Cardiac fibroblast (primary cell): ENCODE measurements around the gene CHRM2.

Experiments used
- DNase-seq, 2 donors: peaks; one replicate each; pipeline versions ENCODE4 v3.0.0 to v3.0.0-alpha.2; 2010; ENCODE audit warnings: low read depth in 2 of 2
- H3K4me3 ChIP-seq, 2 donors: replicated peaks in 1 of 2; 1 replicate in 1 of 2; 2 replicates in 1 of 2; pipeline ENCODE4 v1.5.1; 2011; ENCODE audit warnings: low read depth in 2 of 2, low read length in 2 of 2, mild to moderate bottlenecking in 2 of 2, moderate library complexity in 1 of 2
- TF ChIP-seq, protein P1 (sequence below): IDR thresholded peaks from one replicate; pipeline ENCODE4 v1.5.1; 2011; ENCODE audit warnings: low read depth, mild to moderate bottlenecking, low read length, inconsistent platforms

CHRM2 gene

DNA sequence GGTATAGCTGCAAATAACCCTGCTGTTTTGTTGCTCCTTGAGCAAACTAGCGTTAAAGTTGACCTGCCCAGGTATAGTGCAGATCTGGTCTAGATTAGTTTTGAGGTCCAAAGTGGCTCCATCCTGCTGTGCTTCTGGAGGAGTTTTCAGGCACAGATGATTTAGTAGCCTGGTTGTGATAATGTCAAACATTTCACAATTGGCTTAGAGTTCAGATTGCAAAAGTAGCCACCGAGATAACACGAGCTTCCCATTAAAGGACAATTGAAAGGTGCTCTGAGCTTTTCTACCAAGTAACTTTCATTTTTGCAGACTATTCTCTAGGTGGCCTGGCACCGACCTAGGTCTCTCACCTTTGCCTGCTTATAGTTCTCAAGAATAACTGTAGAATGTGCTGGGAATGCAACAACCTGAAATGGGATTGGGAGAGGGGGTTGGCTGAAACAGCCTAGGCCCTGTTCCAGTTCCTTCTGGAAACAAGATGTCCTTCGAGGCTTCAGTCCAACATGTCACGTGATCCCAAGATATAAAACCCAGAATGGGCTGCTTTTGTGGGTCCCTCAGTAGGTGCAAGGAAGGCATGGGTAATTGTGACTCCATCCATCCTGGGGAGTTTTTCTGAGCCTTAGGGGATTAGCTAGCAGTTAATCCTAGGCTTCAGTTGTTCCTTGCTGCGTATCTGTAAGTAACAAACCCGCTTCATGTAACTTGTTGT lies 201.0 kb downstream of the CHRM2 start:
- no peak for DNase-seq
- H3K4me3 ChIP-seq: no peak overlapping the region
- TF ChIP-seq, protein P1, sequence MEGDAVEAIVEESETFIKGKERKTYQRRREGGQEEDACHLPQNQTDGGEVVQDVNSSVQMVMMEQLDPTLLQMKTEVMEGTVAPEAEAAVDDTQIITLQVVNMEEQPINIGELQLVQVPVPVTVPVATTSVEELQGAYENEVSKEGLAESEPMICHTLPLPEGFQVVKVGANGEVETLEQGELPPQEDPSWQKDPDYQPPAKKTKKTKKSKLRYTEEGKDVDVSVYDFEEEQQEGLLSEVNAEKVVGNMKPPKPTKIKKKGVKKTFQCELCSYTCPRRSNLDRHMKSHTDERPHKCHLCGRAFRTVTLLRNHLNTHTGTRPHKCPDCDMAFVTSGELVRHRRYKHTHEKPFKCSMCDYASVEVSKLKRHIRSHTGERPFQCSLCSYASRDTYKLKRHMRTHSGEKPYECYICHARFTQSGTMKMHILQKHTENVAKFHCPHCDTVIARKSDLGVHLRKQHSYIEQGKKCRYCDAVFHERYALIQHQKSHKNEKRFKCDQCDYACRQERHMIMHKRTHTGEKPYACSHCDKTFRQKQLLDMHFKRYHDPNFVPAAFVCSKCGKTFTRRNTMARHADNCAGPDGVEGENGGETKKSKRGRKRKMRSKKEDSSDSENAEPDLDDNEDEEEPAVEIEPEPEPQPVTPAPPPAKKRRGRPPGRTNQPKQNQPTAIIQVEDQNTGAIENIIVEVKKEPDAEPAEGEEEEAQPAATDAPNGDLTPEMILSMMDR: no peak
